ENCODE data around the gene CRYBB3.
"Not testable (repeated sequence)": the region's sequence is repeated elsewhere in the genome, so short reads cannot be mapped to it uniquely, and the experiment has no call there.

CRYBB3 gene

DNA sequence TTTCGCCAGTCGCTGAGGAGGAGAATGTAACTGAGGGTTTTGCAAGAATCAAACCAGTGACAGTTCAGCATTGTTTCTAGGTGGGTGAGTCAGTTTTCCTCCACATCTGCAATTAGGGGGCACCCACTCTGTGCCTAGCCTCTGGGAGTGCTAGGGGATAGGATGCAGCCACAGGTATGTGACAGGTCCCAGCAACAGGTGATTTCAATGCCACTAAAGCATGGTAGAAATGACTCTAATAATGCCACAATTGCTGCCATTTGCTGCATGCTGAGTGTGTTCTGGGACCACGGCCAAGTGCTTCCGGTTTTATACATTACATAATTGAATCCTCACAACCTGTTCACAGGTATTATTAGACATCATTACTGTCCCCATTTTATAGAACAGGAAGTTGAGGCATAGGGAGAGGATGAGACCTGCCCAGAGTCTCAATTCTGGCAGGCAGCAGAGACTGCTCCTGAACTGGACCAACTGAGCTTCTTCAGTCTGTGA, 20.3 kb downstream of the CRYBB3 start:
- TF ChIP-seq POLR2AphosphoS5 (IDR thresholded peaks at IDR 0.05; ENCODE audit: borderline replicate concordance, low read depth, low read length) (no peak), EZH2 (IDR thresholded peaks at IDR 0.05) (no peak), FOXP2 (optimal IDR thresholded peaks at IDR 0.05; ENCODE audit: control extremely low read depth, extremely low read length, insufficient read depth) (no peak)

DNA sequence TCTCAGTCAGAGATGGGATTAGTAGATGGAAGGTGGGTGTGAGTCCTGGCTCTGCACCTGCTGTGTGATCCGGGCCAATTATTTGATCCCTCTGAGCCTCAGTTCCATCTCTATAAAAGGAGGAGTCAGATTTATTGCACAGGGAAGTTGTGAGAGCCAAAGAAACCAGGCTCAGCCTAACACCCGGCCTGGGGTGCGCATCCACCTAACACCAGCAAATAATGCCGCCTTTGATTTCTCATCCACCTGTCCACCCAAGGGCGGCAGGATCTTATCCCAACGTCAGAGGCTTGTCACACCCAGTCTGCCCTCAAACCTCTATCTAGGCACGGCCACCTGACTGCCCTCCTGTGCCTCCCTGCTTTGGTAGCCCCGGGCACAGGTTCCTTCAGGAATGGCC, 22.1 kb downstream of the CRYBB3 start:
- no peak for DNase-seq (ENCODE audit: low read depth, low spot score)

More for the DNA sequence above, 20.3 kb downstream of the CRYBB3 start:
- DNase-seq (ENCODE audit: low read depth, low spot score), result no peak
- Histone ChIP-seq H3K9ac (ENCODE audit: insufficient read length) (no peak overlapping the region), H3K4me3 (no peak overlapping the region), H3K36me3 (ENCODE audit: insufficient read depth, low read length) (no peaks in the 10 kb centered on the region), H3K9me3 (ENCODE audit: low read depth, low read length) (no peaks in the 10 kb centered on the region), H3K27ac (no peak overlapping the region)

DNA sequence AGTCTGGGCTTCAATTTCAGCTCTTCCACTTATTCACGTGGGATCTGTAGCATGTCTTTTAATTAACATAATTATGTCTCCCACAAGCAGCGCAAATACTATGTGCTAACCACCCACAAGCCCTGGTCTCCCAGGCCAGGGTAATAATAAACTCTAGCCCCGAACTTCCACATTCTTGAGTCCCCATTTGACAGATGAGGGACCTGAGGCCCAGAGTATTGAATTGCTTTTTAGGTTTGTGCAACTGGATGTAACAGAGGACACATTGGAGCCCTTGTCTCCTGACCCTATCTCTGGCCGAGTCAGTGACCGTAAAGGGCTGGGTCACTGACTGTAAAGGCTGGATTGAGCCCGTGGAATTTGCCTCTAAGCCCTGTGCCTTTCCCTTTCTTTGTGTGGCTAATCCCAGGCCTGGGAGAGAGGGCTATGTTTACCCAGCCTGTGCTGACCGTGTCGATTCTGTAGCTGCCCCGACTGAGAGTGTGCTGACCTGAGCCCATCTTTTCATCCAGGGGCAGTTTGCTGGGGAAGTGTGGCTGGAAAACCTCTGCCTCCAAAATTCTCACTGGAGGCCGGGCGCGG, 23.7 kb downstream of the CRYBB3 start:
- DNase-seq (ENCODE audit: low read depth, low spot score), result no peak
- TF ChIP-seq POLR2AphosphoS5 (IDR thresholded peaks at IDR 0.05; ENCODE audit: borderline replicate concordance, low read depth, low read length) (no peak), EZH2 (IDR thresholded peaks at IDR 0.05) (no peak), FOXP2 (optimal IDR thresholded peaks at IDR 0.05; ENCODE audit: control extremely low read depth, extremely low read length, insufficient read depth) (no peak)
- no peak overlapping the region for H3K4me3 ChIP-seq
- H3K9ac ChIP-seq (ENCODE audit: insufficient read length), result no peak overlapping the region
- no peak overlapping the region for H3K27ac ChIP-seq
- no peaks in the 10 kb centered on the region for H3K36me3 ChIP-seq (ENCODE audit: insufficient read depth, low read length)
- H3K9me3 ChIP-seq (ENCODE audit: low read depth, low read length), result no peaks in the 10 kb centered on the region

More for the DNA sequence above, 22.1 kb downstream of the CRYBB3 start:
- H3K4me3 ChIP-seq, result no peak overlapping the region
- TF ChIP-seq EZH2 (IDR thresholded peaks at IDR 0.05), result no peak
- no peak for TF ChIP-seq POLR2AphosphoS5 (IDR thresholded peaks at IDR 0.05; ENCODE audit: borderline replicate concordance, low read depth, low read length)
- no peak for TF ChIP-seq FOXP2 (optimal IDR thresholded peaks at IDR 0.05; ENCODE audit: control extremely low read depth, extremely low read length, insufficient read depth)
- no peaks in the 10 kb centered on the region for H3K36me3 ChIP-seq (ENCODE audit: insufficient read depth, low read length)
- no peaks in the 10 kb centered on the region for H3K9me3 ChIP-seq (ENCODE audit: low read depth, low read length)
- H3K9ac ChIP-seq (ENCODE audit: insufficient read length), result no peak overlapping the region
- H3K27ac ChIP-seq, result no peak overlapping the region

DNA sequence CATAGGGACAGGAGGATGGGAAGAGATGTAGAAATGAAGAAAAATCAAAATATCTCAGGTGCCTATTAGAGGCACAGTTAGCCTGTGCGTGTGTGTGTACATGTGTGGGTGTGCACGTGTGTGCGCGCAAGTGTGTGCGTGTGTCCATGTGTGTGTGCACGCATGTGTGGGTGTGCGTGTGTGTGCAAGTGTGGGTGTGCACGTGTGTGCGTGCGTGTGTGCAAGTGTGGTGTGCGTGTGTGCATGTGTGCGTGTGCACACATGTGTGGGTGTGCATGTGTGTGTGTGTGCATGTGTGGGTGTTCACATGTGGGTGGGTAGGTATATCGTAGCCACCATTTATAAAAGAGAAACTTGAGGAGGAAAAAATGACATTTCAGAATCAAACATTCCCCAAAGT, 29.2 kb downstream of the CRYBB3 start:
- Histone ChIP-seq H3K9ac (ENCODE audit: insufficient read length) (no peak overlapping the region), H3K27ac (no peak overlapping the region), H3K4me3 (no peak overlapping the region), H3K36me3 (ENCODE audit: insufficient read depth, low read length) (no peaks in the 10 kb centered on the region), H3K9me3 (ENCODE audit: low read depth, low read length) (no peaks in the 10 kb centered on the region)
- DNase-seq (ENCODE audit: low read depth, low spot score), result no peak
- TF ChIP-seq EZH2 (IDR thresholded peaks at IDR 0.05), result no peak
- no peak for TF ChIP-seq FOXP2 (optimal IDR thresholded peaks at IDR 0.05; ENCODE audit: control extremely low read depth, extremely low read length, insufficient read depth)
- no peak for TF ChIP-seq POLR2AphosphoS5 (IDR thresholded peaks at IDR 0.05; ENCODE audit: borderline replicate concordance, low read depth, low read length)

DNA sequence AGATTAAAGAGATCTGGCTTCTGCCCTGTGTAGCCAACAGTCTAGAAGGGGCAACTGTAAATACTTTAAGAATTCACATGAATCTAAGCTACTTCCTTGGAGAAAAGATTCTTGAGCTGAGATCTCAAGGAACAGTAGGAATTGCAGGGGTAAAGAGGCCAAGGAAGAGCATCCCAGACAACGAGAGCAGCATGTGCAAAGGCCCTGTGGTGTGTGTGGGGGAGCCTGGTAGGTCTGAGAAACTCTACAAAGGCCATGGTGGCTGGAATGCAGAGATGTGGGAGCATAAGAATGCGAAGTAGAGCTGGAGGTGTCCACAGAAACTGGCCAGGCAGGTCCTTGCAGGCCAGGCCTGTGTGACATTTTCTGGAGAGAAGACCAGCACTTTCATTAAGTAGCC, 31.1 kb downstream of the CRYBB3 start:
- not testable (repeated sequence) for H3K9me3 ChIP-seq (ENCODE audit: low read depth, low read length); H3K36me3 ChIP-seq (ENCODE audit: insufficient read depth, low read length); H3K27ac ChIP-seq; DNase-seq (ENCODE audit: low read depth, low spot score); H3K9ac ChIP-seq (ENCODE audit: insufficient read length); H3K4me3 ChIP-seq

DNA sequence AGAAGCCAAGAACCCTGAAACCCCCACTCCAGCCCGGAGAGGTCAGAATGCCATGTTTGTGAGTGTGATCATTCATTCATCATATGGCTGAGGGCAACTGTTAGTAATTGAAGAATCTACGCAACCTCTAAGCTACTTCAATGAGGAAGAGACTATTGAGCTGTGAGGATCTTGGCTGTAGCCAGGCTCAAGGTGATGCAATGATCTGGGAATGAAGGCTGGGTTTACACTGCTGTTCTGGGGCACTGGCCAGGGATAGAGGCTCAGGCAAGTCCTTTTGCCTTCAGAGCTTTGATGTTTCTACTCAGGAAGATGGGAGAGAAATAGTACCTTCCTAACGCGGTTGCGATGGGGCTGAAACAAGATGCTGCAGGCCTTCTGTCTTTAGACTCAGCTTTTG, 32.6 kb downstream of the CRYBB3 start:
- no peaks in the 10 kb centered on the region for H3K36me3 ChIP-seq (ENCODE audit: insufficient read depth, low read length)
- no peak overlapping the region for H3K9ac ChIP-seq (ENCODE audit: insufficient read length)
- TF ChIP-seq EZH2 (IDR thresholded peaks at IDR 0.05) (no peak), FOXP2 (optimal IDR thresholded peaks at IDR 0.05; ENCODE audit: control extremely low read depth, extremely low read length, insufficient read depth) (no peak), POLR2AphosphoS5 (IDR thresholded peaks at IDR 0.05; ENCODE audit: borderline replicate concordance, low read depth, low read length) (no peak)
- DNase-seq (ENCODE audit: low read depth, low spot score), result no peak
- H3K9me3 ChIP-seq (ENCODE audit: low read depth, low read length), result no peaks in the 10 kb centered on the region
- H3K4me3 ChIP-seq, result no peak overlapping the region
- H3K27ac ChIP-seq, result no peak overlapping the region

DNA sequence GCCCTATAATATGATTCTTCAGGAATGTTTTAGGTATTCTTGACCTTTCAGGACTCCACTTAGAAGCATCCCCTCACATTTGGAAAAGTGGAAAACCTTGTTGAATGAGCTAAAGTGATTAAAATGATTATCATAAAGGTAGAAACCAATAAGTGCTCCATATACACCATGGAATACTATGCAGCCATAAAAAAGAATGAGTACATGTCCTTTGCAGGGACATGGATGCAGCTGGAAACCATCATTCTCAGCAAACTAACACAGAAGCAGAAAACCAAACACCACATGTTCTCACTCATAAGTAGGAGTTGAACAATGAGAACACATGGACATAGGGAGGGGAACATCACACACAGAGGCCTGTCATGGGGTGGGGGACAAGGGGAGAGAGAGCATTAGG, 34.0 kb downstream of the CRYBB3 start:
- not testable (repeated sequence) for H3K9me3 ChIP-seq (ENCODE audit: low read depth, low read length); H3K36me3 ChIP-seq (ENCODE audit: insufficient read depth, low read length); H3K9ac ChIP-seq (ENCODE audit: insufficient read length); H3K27ac ChIP-seq; H3K4me3 ChIP-seq; DNase-seq (ENCODE audit: low read depth, low spot score)

DNA sequence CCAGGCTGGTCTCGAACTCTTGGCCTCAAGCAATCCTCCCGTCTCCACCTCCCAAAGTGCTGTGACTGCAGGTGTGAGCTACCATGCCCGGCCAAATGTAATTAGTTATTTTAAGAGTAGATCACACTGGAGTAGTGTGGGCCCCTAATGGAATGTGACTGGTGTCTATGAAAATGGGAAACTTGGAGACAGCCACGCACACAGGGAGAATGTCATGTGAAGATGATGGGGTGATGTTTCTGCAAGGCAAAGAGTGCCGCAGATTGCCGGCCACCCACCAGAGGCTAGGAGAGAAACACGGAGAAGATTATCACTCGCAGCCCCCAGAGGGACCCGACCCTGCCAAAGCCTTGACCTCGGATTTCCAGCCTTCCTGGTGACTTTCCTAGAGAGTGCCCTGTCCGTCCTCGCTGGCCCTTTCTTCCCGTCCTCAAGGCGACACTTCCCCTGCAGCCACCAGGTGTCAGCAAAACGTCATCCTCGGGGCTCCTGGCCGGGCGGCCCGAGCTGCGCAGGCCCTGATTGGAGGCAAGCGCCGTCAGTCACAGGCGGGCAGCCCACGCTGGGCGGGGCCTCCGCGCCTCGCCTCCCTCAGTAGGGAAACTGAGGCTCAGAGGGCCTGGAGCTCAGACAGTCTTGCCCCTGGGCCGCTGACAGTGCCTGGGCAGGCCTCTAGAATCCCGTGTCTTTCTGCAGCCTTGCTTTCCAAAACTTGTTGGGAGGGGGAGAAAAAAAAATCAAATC, 36.1 kb downstream of the CRYBB3 start:
- H3K4me3 ChIP-seq, result no peak overlapping the region

DNA sequence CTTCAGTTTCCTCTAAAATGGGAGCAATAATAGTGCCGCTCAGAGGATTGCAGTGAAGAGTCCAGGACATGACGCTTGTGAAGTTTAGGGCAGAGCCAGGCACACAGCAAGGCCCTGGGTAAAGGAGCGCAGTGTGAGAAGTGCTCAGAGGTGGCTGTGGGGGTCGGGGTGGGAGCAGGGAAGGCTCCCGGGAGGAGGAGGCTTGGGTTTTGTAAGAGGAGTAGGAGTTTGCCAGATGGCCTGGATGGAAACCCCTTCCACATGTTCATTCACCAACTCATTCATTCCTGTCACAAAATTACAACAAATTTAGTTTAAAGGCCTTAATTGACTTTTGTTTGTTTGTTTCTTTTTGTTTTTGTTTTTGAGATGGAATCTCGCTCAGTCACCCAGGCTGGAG, 36.8 kb downstream of the CRYBB3 start:
- TF ChIP-seq FOXP2 (optimal IDR thresholded peaks at IDR 0.05; ENCODE audit: control extremely low read depth, extremely low read length, insufficient read depth), result no peak
- no peak for TF ChIP-seq EZH2 (IDR thresholded peaks at IDR 0.05)
- TF ChIP-seq POLR2AphosphoS5 (IDR thresholded peaks at IDR 0.05; ENCODE audit: borderline replicate concordance, low read depth, low read length), result no peak
- Histone ChIP-seq H3K4me3 (no peak overlapping the region), H3K9ac (ENCODE audit: insufficient read length) (no peak overlapping the region), H3K27ac (no peak overlapping the region), H3K36me3 (ENCODE audit: insufficient read depth, low read length) (no peaks in the 10 kb centered on the region), H3K9me3 (ENCODE audit: low read depth, low read length) (no peaks in the 10 kb centered on the region)
- DNase-seq (ENCODE audit: low read depth, low spot score), result no peak

More for the DNA sequence above, 36.1 kb downstream of the CRYBB3 start:
- no peak for DNase-seq (ENCODE audit: low read depth, low spot score)
- Histone ChIP-seq H3K36me3 (ENCODE audit: insufficient read depth, low read length) (no peaks in the 10 kb centered on the region), H3K27ac (no peak overlapping the region), H3K9me3 (ENCODE audit: low read depth, low read length) (no peaks in the 10 kb centered on the region), H3K9ac (ENCODE audit: insufficient read length) (no peak overlapping the region)
- TF ChIP-seq POLR2AphosphoS5 (IDR thresholded peaks at IDR 0.05; ENCODE audit: borderline replicate concordance, low read depth, low read length), result no peak
- no peak for TF ChIP-seq FOXP2 (optimal IDR thresholded peaks at IDR 0.05; ENCODE audit: control extremely low read depth, extremely low read length, insufficient read depth)
- TF ChIP-seq EZH2 (IDR thresholded peaks at IDR 0.05), result no peak
